ENCODE measurements around the gene VSIG2.

Gene VSIG2

DNA sequence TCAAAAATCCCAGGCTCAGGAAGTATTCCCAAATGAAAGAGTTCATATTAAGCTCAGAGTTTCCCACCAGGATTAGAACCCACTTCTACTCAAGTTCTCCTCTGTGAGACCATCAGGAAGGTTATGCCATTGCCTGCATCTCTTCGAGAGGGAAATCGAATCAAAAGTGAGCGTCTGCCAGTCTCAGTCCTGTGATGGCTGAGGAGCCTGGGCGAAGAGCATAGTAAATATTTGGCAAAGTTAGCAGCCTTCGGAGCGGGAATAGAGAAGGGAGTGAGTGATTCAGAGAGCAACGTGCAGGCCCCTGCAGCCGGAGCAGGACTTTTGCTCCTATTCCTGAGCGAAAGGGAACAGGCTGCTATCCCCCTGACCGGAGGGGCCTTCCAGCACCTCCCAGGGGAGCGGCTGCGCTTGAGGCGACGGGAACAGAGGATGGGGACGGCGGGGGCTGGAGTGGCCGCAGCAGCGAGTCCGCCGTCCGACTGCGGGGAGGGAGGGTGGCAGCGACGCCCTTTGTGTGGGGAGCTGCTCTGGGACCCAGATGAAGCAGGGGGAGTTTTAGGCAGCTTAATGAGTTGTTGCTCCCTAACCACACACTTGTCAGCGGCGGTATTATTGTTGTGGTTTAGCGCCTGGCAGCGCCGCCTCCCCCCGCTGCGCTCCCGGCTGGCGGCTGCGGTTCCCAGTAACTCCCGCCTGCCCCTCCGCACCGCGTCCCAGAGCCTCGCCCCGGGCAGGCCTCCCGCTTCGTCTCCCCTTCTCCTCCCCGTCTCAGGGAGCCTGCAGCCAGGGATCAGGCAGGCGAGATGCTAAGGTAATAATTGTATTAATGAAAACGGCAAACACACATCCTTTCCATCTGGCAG, 34.0 kb downstream of the VSIG2 start:
- peaks cover 90% of the 10 kb centered on the region for H3K27me3 Mint-ChIP-seq (ENCODE audit: low read depth)
- peak overlapping the region; percentile 75 to 82 (median 77) for H3K4me3 Mint-ChIP-seq
- H3K27ac Mint-ChIP-seq: peak overlapping the region in 2 of 3 experiments; percentile 5 to 8
- no peaks in the 10 kb centered on the region for H3K9me3 Mint-ChIP-seq
- peaks cover 22% of the 10 kb centered on the region for H3K4me1 Mint-ChIP-seq
- TF ChIP-seq, protein P1, sequence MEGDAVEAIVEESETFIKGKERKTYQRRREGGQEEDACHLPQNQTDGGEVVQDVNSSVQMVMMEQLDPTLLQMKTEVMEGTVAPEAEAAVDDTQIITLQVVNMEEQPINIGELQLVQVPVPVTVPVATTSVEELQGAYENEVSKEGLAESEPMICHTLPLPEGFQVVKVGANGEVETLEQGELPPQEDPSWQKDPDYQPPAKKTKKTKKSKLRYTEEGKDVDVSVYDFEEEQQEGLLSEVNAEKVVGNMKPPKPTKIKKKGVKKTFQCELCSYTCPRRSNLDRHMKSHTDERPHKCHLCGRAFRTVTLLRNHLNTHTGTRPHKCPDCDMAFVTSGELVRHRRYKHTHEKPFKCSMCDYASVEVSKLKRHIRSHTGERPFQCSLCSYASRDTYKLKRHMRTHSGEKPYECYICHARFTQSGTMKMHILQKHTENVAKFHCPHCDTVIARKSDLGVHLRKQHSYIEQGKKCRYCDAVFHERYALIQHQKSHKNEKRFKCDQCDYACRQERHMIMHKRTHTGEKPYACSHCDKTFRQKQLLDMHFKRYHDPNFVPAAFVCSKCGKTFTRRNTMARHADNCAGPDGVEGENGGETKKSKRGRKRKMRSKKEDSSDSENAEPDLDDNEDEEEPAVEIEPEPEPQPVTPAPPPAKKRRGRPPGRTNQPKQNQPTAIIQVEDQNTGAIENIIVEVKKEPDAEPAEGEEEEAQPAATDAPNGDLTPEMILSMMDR (IDR thresholded peaks at IDR 0.05; ENCODE audit: unreplicated experiment in 3 of 3): no peak
- no peaks in the 10 kb centered on the region for H3K36me3 Mint-ChIP-seq (ENCODE audit: low read depth)

DNA sequence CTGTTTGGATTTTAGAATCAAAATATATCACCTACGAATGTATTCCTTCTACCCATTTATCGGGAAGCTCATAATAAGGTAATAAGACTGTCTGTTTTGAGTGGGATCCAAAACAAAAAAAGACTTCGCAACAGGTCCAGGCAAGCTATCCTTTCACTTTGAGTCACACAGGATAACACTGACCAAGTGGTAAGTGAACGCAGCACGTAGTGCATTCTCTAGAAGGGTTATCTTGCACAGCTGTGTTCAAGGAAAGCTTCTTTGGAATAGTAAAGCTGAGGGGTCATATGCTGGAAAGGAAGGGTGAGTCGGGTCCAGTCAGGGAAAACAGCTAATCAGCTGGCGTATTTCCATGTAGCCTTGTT, 34.7 kb downstream of the VSIG2 start:
- peak overlapping the region; percentile 75 to 82 (median 77) for H3K4me3 Mint-ChIP-seq
- TF ChIP-seq, protein P1 (IDR thresholded peaks at IDR 0.05; ENCODE audit: unreplicated experiment in 3 of 3): no peak
- H3K4me1 Mint-ChIP-seq: peaks cover 19% of the 10 kb centered on the region
- H3K36me3 Mint-ChIP-seq (ENCODE audit: low read depth): no peaks in the 10 kb centered on the region
- H3K27ac Mint-ChIP-seq: no peak overlapping the region
- no peaks in the 10 kb centered on the region for H3K9me3 Mint-ChIP-seq
- peaks cover 84% of the 10 kb centered on the region for H3K27me3 Mint-ChIP-seq (ENCODE audit: low read depth)

DNA sequence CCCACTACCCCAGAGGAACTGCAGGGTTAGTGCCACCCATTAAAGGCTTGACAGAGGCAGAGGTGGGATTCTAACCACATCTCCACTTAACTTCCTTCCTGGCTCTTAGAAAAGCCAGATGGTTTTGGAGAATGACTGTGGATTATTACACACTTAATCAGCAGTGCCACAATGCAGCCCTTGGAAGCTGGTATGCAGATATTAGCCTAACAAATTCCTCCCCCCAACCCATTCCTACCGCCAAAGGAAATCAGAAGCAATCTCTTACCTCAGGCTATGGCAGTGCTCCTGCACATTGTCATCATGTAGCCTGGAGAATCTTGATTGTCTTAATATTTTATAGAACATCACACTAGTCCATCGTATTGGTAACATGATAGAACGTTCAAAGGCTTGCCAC, 35.5 kb downstream of the VSIG2 start:
- H3K27ac Mint-ChIP-seq: no peak overlapping the region
- no peaks in the 10 kb centered on the region for H3K9me3 Mint-ChIP-seq
- H3K36me3 Mint-ChIP-seq (ENCODE audit: low read depth): no peaks in the 10 kb centered on the region
- no peak overlapping the region for H3K4me3 Mint-ChIP-seq
- peaks cover 79% of the 10 kb centered on the region for H3K27me3 Mint-ChIP-seq (ENCODE audit: low read depth)
- H3K4me1 Mint-ChIP-seq: peaks cover 19% of the 10 kb centered on the region
- TF ChIP-seq, protein P1 (IDR thresholded peaks at IDR 0.05; ENCODE audit: unreplicated experiment in 3 of 3): no peak

DNA sequence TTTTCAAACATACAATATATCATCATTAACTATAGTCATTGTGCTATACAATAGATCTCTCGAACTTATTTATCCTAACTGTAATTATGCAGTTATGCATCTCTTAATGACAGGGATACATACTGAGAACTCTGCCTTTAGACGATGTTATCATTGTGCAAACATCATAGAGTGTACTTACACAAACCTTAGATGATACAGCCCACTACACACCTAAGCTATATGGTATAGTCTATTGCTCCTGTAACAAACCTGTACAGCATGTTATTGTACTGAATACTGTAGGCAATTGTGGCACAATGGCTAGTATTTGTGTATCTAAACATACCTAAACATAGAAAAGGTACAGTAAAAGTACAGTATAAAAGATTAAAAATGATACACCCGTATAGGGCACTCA, 39.7 kb downstream of the VSIG2 start:
- TF ChIP-seq, protein P1 (IDR thresholded peaks at IDR 0.05; ENCODE audit: unreplicated experiment in 3 of 3): no peak
- Mint-ChIP-seq H3K27ac (no peak overlapping the region), H3K27me3 (ENCODE audit: low read depth) (peaks cover 39% of the 10 kb centered on the region), H3K36me3 (ENCODE audit: low read depth) (no peaks in the 10 kb centered on the region), H3K4me1 (peaks cover 1% of the 10 kb centered on the region), H3K4me3 (no peak overlapping the region), H3K9me3 (peaks cover 6% of the 10 kb centered on the region)

DNA sequence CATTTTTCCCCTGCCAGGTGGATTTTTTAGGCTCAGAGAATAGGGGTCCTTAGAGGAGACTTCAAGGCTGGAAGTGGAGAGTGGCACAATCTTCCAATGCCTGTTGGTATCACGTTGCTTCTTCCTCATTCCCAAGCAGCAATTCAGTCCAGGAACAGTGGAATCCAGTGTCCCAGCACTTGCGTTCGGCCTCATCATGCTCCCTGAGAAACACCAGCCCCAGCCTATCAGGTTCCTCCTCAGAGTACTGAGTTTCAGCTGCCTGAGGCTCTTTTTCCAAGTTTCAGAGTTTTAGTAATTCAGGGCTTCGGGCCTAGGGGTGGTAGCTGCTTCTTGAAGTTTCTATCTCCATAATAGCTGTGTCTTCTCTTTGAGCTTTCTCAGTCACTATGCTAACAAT, 44.2 kb downstream of the VSIG2 start:
- TF ChIP-seq, protein P1 (IDR thresholded peaks at IDR 0.05; ENCODE audit: unreplicated experiment in 3 of 3): no peak
- no peaks in the 10 kb centered on the region for H3K4me1 Mint-ChIP-seq
- peaks cover 14% of the 10 kb centered on the region for H3K27me3 Mint-ChIP-seq (ENCODE audit: low read depth)
- no peaks in the 10 kb centered on the region for H3K36me3 Mint-ChIP-seq (ENCODE audit: low read depth)
- H3K27ac Mint-ChIP-seq: no peak overlapping the region
- H3K4me3 Mint-ChIP-seq: no peak overlapping the region
- H3K9me3 Mint-ChIP-seq: peaks cover 13% of the 10 kb centered on the region

DNA sequence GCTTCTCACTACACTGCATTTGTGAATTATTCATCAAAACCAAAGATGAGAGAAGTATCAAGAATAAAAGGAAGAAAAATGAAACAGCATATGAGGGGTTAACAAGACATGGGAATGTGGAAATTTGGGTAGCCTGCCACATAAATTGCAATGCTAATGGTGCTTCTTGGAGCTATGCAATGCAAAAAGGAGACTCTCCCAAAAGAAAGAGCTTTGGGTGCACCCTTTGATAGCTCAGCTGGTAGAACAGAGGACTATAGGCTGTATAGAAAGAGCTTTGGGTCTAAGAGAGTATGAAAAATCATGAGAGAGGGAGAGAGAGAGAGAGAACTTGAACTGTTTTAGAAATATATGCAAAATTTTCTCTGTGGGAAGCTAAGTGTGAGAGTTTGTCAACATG, 52.0 kb downstream of the VSIG2 start:
- Mint-ChIP-seq H3K27ac (no peak overlapping the region), H3K4me1 (no peaks in the 10 kb centered on the region), H3K9me3 (peaks cover 17% of the 10 kb centered on the region), H3K27me3 (ENCODE audit: low read depth) (peaks cover 19% of the 10 kb centered on the region), H3K36me3 (ENCODE audit: low read depth) (peaks cover 9% of the 10 kb centered on the region), H3K4me3 (no peak overlapping the region)
- TF ChIP-seq, protein P1 (IDR thresholded peaks at IDR 0.05; ENCODE audit: unreplicated experiment in 3 of 3): no peak

Measured in nephron (organoid).